ENCODE data around the gene PITRM1.
"Not testable (repeated sequence)": the region's sequence is repeated elsewhere in the genome, so short reads cannot be mapped to it uniquely, and the experiment has no call there.

Gene PITRM1

DNA sequence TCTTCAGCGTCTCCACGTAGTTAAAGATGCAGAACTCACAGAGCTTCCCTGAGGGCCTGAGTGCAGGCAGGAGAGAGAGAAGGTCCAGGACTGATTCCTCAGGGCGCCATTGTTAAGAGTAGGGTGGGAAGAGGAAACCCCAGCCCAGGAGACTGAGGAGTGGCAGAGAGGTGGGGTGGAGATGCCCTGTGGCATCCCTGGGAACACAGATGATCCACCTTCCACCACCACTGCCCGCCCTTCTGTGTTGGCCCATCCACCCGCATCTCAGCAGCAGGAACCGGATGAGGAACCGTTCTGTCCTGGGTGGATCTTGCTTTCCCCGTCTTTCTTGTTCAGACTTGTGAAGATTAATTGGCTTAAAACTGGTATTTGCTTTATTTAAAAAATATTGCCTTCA is 56.9 kb downstream of the PITRM1 start:
- no peak for DNase-seq

DNA sequence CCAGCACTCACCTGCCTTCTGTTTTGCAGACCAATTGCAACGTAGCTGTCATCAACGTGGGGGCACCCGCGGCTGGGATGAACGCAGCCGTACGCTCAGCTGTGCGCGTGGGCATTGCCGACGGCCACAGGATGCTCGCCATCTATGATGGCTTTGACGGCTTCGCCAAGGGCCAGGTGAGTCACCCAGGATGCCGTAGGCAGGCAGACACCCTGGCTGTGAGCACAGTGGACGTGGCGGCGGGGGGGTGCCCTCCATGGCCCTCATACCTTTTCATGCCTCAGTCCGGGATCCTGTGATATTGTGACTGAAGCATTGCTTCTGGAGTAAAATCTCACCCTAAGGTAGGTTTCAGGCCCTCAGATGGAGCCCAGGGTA is 59.2 kb downstream of the PITRM1 start:
- no peak for DNase-seq

DNA sequence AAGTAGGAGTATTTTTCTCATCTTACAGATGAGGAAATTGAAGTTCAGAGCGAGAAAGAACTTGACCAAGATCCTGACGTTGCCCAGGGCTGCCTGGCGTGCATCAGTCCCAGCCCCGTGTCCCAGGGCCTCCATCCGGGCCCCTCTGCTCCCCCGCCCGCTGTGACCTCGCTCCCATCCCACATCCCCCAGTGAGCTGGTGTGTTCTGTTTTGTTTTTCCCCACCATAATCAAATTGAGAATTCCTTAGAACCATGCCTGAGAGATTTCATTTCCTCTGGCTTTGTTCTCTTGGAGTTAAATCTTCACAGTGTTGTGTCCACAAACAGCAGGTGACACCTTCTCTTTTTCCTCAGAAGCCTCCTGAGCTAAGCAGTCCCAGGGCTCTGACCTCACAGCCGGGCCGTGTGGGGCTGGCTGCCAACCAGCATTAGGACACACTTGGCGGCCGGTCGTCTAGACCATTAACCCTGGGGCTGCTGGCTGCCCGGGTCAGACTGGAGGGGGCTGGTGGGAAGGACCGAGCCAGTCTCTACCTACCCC is 60.9 kb downstream of the PITRM1 start:
- no peak for DNase-seq

DNA sequence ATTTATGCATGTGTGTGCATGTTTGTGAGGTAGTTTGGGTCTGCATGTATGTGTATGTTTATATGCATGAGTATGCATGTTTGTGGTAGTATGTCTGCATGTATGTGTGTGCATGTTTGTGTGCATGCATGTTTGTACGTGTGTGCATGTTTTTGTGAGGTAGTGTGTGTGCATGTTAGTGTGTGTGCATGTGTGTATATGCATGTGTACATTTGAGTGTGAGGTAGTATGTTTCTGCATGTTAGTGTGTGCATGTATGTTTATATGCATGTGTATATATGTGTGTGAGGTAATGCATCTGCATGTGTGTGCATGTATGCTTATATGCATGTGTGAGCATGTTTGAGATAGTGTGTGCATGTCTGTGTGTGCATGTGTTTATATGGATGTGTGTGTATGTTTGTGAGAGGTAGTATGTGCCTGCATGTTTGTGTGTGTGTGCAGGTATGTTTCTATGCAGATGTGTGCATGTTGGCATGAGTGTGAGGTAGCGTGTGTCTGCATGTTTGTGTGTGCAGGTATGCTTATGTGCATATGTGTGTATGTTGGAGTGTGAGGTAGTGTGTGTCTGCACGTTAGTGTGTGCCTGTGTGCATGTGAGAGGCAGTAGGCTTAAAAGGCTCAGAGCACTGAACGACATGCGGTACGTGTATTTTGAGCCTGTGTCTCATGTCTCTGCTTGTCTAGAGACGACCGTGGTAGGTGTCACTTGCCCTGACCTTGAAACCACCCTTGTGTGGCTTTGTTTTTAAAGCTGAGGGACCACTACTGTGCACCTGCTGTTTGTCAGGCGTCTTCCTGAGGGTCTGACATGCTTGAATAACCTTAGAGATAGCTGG is 61.6 kb downstream of the PITRM1 start:
- DNase-seq: no peak

DNA sequence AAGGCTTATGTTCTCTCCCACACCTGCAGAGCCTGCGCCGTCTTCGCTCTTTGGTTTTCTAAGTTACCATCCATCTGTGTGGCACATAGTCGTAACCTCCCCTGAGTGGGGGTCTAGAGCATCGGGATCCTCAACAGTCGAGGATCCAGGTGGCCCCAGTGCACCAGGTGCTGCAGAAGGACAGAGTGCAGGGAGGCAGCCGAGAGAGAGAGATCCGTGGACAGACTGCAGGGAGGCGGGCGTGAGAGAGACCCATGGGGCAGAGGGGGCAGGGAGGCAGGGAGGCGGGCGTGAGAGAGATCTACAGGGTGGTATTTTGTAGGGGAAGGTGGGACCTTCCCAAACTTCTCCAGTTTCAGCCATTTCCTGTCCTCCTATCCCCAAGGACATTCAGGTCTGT is 62.9 kb downstream of the PITRM1 start:
- DNase-seq: no peak

DNA sequence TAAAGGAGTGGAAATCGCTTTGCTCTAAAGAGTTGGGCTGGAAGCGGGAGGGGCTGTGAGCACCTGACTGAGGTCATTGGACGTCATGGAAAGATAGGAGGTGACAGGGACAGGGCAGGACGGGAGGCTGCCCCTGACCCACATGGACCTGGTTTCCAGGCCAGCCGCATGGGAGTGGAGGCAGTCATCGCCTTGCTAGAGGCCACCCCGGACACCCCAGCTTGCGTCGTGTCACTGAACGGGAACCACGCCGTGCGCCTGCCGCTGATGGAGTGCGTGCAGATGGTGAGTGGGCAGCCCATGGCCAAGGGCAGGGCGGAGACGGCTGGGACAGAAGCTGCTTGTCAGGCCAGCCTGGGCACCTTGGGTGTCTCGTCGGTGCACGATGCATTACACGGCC is 63.4 kb downstream of the PITRM1 start:
- no peak for DNase-seq

DNA sequence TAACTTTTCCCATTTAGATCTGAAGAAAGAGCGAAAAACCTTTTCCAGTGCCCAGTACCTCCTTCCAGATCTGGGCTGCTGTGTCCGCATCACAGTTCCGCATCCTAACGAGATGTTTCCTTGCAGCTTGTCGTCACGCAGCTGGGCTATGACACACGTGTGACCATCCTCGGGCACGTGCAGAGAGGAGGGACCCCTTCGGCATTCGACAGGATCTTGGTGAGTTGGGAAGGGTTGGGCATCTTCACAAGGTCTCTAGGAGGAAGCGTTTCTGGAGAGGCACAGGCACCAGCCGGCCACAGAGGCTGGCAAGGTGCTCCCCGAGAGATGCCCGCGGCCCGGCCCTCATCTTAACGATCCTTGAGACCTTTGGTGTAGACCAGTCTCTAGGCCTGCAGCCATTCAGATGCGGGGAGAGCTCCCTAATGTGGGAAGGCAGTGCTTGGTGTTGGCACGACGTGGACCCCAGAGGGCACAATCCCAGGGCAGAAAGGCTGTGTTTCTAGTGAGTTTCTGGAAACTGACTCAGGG is 63.9 kb downstream of the PITRM1 start:
- DNase-seq: no peak

DNA sequence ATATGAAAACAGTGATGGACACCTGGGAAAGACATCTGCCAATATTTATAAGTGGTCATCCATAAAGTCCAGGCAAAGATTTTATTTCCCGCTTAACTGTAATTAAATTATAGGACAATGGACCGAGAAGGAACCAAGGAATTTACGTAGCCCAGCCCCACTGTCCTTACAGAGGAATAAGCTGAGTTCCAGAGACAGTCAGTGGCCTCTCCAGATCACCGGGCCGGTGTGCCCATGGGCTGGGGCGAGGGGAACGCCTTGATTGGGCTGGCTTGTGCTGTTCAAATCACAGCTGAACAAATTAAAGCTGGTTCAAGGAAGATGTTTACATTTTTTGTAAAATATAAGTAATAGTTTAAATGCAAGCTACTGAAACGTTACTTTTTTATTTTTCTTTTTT is 64.5 kb downstream of the PITRM1 start:
- DNase-seq: no peak

DNA sequence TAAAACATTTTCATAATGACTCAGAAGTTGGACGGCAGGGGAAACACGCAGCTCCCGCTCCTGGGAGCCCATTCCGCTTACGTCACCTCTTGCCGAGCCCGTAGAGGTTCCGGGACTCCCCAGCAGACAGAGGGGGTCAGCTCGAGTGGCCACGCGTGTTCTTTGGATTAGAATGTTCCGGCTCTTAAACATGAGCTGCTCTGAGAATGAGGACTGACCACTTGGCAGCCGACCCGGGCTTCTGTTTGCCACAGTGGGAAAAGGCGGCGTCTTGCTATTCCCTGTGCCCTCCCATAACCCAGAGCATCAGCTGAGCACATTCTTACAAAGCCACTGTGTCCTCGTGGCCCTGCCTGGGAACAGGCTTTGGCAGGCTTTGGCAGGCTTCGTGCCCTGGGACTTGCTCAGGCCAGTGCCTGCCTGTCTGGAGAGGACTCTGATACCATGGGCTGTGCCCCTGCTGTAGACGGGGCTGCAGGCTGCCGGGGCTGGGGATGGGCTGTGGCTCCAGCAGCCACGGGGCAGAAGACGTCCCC is 65.1 kb downstream of the PITRM1 start:
- peak; percentile 77 to 82 for DNase-seq

DNA sequence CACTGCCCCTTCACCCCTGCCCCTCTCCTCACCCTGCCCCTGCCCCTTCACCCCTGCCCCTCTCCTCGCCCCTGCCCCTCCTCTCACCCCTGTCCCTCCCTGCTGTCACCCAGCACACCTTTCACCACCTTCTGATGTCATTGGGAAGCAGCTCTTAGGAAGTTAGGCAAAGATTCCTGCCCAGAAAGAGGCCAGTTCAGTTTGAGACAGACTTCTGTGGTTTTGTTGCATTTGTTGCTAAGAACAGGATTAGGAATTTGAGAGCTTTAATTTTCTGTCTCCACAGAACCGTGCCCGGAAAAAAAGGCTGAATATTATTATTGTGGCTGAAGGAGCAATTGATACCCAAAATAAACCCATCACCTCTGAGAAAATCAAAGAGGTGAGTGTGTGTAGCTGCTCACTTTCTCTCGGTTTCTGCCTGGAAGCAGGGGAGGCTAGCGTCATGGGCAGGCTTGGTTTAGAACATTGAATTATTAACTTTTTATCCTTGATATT is 65.6 kb downstream of the PITRM1 start:
- no peak for DNase-seq

DNA sequence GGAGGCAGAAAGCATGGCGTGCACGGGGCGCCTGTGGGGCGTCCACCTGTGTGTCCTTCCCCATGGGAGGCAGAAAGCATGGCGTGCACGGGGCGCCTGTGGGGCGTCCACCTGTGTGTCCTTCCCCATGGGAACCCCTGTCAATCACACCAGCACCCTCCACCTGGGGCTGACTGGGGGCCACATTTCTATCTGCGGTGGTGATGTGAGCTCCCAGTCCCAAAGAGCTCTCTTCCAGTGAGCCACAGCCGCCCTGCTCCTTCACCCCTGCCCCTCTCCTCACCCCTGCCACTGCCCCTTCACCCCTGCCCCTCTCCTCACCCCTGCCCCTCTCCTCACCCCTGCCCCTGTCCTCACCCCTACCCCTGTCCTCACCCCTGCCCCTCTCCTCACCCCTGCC is 66.3 kb downstream of the PITRM1 start:
- not testable (repeated sequence) for DNase-seq

DNA sequence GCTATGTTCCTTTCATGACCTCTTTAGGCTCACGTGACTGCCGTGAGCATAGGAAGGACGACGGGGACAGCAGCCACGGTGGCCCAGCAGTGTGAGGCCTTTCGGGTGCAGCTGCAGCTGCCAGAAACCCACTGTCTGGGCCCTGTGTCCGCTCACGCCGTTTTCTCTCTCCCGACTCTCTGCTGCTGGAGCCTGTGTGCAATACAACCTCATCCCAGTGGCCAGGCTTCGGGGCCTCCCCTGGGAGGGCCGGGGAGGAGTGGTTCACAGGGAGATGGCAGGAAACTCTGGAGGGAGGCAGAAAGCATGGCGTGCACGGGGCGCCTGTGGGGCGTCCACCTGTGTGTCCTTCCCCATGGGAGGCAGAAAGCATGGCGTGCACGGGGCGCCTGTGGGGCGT is 66.7 kb downstream of the PITRM1 start:
- DNase-seq: no peak

DNA sequence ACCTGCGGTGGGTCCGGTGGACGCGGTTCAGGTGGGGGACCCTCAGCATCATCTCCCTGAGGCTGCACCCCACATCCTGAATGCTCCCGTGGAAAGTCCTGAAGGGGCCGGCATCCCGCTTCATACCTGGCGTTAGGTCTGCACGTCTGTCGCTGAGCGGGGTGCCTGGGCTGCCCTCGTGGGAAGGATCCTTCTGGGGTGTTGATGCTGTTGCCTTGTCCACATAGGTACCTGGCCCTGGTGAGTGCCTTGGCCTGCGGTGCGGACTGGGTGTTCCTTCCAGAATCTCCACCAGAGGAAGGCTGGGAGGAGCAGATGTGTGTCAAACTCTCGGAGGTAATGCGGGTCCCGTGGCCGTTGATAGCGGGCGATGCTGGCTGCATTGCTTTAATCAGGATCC is 67.4 kb downstream of the PITRM1 start:
- no peak for DNase-seq

DNA sequence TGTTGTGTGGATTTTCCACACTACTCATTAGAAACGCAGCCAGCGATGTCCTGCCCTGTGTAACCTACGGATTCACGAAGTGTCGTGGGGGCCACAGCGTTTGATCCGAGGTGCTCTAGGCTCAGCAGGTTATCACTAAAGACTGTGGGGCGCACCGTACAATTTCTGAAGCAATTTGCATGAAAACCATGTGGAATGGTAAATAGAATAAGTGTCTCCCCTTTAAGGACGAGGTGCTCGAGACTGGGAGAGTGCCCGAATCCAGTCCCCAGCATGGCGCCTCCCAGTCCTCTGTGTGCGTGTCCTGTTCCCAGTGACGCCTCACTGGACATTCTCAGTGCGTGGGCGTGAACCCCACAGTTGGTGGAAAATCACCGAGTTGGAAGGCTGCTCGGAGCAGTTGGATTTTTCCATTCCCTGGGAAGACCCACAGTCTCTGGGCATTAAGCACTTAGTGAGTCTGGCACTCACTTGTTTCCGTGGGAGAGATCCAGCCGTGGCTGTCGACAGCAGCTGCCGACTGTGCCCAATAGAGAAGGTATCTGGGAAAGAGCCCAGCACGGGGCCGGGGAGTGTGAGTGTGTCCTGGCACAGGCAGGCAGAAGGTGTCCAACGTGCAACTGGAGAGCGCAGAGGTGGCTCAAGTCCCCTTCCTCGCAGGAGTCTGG is 68.2 kb downstream of the PITRM1 start:
- peak; percentile 62 to 70 for DNase-seq

DNA sequence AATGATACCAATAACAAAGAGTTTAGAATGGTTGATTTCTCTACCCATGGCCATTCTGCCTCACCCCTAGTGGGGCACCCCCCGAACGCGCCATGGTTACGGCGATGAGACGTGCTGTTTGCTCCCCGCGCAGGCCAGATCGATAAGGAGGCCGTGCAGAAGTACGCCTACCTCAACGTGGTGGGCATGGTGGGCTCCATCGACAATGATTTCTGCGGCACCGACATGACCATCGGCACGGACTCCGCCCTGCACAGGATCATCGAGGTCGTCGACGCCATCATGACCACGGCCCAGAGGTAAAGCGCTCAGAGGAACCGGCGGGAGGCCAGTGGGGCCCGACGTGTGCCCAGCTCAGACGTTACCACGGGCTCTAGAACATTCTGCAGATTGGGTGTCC is 68.9 kb downstream of the PITRM1 start:
- no peak for DNase-seq

DNA sequence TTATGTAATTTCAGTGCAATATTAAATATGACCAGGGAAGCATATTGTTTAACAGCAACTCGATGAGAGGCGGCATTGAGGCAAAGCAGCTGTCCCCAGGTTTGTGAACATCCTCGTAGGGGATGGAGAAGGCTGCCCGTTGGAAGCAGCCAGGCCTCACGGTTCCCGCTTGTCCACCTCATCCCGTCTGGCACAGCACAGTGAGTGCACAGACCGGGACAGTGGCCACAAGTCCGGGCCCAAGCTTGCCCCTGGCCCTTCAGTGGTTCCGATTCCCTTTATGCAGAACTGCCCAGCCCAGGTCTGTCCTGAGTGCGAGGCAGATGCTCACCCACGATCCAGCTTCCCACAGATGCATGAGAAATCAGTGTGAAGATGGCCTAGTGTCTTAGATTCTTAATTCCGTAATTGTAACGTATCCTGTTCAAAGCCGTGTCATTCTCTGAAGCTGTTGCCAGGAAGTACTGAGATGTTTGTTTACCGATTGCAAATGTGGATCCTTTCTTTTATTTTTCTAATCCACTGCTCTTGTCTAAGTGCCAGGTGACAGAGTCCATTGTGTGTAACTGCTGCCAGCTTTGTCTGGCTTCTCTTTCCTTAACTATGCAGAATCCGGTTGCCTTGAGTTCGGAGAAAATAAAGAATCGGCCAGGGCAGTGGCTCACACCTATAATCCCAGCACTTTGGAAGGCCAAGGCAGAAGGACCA is 69.7 kb downstream of the PITRM1 start:
- DNase-seq: no peak

DNA sequence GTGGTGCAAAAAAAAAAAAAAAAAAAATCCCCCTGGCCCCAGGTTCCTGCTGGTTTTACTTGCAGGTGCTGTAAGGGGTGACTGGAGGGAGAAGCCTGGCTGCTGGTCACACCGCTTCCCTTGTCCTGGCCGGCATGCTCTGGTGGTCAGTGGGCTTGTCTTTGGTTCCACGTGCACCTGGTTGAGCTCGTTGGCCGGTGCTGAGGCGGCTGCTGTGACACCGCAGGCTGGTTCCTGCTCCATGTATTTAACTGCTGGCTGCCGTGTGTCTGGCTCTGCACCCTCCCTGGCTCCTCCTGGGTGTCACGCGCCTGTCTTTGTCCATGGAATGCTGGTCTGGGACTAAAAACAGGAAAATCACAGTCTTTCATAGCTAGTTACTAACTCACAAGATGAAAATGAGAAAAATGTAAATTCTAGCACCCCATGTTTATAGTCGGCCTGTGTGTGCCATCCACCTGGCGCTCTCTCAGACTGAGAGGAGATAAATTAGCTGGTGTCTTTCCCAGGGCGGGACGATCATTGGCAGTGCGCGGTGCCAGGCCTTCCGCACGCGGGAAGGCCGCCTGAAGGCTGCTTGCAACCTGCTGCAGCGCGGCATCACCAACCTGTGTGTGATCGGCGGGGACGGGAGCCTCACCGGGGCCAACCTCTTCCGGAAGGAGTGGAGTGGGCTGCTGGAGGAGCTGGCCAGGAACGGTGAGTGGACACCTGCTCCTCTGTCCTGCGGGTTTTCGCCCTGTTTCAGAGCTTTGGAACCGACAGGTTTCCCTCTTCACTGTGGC is 71.5 kb downstream of the PITRM1 start:
- DNase-seq: no peak

DNA sequence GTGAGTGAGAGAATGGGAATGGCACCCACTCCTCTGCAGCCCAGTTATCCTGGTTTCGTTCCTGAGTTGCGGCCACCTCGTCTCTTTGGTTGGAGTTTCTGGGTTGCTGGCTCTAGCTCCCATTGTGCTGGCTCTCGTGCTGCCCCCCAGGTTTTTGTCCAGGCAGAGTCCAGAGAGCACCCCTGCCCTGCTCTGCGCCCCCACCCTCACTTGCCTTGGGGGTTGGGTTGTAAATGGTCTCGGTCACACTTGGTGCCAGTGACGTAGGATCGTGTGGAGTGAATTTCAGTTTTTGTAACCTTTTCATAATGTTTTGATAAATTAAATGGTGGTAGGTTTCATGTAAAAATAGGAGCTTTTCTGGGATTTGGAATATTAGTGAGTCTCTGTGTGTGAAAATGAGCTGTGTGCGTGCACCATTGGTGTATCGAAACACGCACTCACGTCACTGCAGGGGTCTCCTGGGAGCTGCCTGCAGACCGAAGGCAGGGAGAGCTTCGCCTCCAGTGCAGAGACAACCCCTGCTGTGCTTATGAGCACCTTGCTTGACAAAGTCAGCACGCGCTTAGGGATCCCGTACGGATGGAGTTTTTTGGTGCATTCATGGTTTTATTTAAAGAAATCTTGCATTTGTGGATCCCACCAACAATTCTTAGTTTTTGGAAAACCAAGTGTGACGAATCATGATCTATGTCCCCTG is 72.3 kb downstream of the PITRM1 start:
- no peak for DNase-seq

DNA sequence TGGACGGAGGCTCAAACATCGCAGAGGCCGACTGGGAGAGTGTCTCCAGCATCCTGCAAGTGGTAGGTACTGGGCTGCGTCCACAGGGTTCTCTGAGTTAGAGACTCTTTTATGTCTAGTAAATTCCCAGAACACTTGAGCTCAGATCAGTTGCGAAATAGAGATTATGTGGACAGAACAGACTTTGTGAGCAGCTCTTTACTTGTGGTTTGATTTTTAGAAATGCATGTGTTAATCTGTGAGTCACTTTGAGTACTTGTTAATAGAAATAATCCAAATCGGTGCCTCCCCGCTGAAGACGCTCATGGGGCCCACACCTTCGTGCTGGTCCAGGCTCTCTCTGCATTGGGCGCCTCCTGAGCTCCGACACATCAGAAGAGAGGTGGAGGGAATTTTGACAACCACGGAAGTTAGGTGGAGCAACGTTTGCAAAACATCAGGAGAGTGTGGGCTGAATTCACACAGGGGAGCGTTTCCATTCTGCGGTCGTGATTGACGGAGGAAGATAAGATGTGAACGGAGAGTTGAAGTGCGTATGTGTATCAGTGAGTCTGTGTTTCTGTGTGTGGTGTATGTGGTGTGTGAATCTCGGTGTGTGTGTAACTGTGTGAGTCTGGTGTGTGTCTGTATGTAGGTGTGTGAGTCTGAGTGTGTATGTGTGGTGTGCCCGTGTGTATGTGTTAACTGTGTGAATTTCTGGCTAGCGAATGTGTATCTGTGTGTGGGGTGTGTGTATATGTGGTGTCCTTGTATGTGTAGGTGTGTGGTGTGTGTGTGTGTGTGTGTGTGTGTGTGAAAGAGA is 73.1 kb downstream of the PITRM1 start:
- DNase-seq: no peak

DNA sequence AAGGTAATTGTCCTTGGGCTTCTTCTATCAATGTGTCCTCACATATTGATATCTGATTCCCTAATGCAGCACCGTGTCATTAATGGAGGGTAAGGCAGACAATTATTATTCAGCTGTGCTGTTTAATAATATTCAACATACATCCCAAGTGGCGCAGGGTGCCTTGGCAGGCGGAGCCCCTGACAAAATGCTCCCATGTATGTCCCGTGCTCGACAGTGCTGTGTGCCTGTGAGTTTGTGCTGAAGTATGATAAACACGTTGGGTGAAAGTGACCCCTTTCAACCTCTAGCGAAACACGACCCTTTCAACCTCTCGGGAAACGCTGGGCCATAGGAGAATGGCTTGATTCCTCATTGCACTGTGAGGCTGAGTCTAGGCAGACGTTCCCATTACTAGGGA is 73.9 kb downstream of the PITRM1 start:
- DNase-seq: no peak

DNA sequence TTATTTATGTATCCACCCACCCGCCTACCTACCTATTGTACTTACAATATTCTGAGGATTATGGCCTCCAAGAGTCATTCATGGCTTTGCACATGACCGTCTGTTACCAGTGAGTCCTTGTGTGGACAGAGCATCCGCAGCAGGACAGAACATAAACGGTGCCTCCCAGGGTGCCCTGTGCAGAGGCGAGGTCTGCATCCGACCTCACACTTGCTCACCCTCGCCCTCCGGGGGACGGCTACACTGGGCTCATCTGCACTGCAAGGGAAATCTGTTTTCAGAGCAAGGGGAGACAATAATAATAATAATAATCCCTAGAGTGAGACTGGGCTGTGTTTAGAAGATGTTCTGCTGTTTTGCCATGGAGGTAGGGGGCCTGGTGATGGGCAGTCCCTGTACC is 75.4 kb downstream of the PITRM1 start:
- DNase-seq: no peak
